Heart right ventricle (tissue), 16 donors: ENCODE results near the gene SKIC8. TPM values are rescaled to one million over a fixed set of nuclear protein-coding genes. Genes with fewer than 3 reads are reported as not detected.

ENCODE experiments used
- ATAC-seq, 8 donors: fragments of 200-7000 bp; cut with Tn5 transposase; one replicate each; pipeline ENCODE4 v1.9.1; 2020; ENCODE audit warnings: mild to moderate bottlenecking in 8 of 8, moderate library complexity in 8 of 8, moderate number of reproducible peaks in 1 of 8
- DNase-seq, 2 donors: peaks; one replicate each; pipeline ENCODE4 v3.0.0-alpha.2; 2020
- H3K27ac ChIP-seq, 10 donors: fragments of 200-600 bp; sonication (generic) in 2 of 10; one replicate each; pipeline versions ENCODE4 v1.5.0 to v1.8.0; 2020 to 2022; ENCODE audit warnings: mild to moderate bottlenecking in 3 of 10
- H3K27me3 ChIP-seq, 7 donors: fragments of 200-600 bp; one replicate each; pipeline ENCODE4 v1.8.0; 2021 to 2022; ENCODE audit warnings: mild to moderate bottlenecking in 2 of 7
- H3K36me3 ChIP-seq, 9 donors: fragments of 200-600 bp; sonication (generic) in 1 of 9; one replicate each; pipeline versions ENCODE4 v1.5.0 to v1.8.0; 2020 to 2022; ENCODE audit warnings: mild to moderate bottlenecking in 2 of 9
- H3K4me1 ChIP-seq, 9 donors: fragments of 200-600 bp; sonication (generic) in 1 of 9; one replicate each; pipeline versions ENCODE4 v1.5.0 to v1.8.0; 2020 to 2022; ENCODE audit warnings: mild to moderate bottlenecking in 4 of 9
- H3K4me3 ChIP-seq, 10 donors: fragments of 200-600 bp; sonication (generic) in 2 of 10; one replicate each; pipeline versions ENCODE4 v1.5.0 to v1.8.0; 2020 to 2022; ENCODE audit warnings: mild to moderate bottlenecking in 7 of 10, moderate library complexity in 2 of 10
- H3K9me3 ChIP-seq, 11 donors: fragments of 200-600 bp in 10 of 11; sonication (generic) in 2 of 11; one replicate each; pipeline versions ENCODE4 v1.5.0 to v1.8.0; 2013 to 2022; ENCODE audit warnings: mild to moderate bottlenecking in 2 of 11, control low read depth in 1 of 11, moderate library complexity in 1 of 11
- CTCF ChIP-seq, 9 donors: fragments of 200-600 bp; sonication (generic) in 2 of 9; IDR thresholded peaks; one replicate each; pipeline versions ENCODE4 v1.5.0 to v1.8.0; 2021 to 2022; ENCODE audit warnings: antibody characterized with exemption in 9 of 9, mild to moderate bottlenecking in 5 of 9, moderate library complexity in 1 of 9
- WGBS, 2 donors: extraction: QIAGEN DNeasy Blood & Tissue Kit; methylation state at CpG; one replicate each; pipeline ENCODE4 v1.1.7; 2013; ENCODE audit warnings: inconsistent platforms in 1 of 2; 5-methylcytosine and 5-hydroxymethylcytosine counted together
- intact Hi-C, 10 donors: fragments of 100-400 bp; cut with DNase I; formaldehyde crosslinking; loops; one replicate each; pipeline versions ENCODE4 v1.11.1 to v1.14.2; 2022
- polyA plus RNA-seq, 2 donors: library from polyadenylated mRNA; stranded (reverse); fragments of 200-250 nt; gene quantifications; one replicate each; pipeline ENCODE4 v1.2.3, GENCODE V29; 2013
- total RNA-seq, 10 donors: library from RNA; stranded (reverse); fragmentation: NEBNext Ultra II Directional in 3 of 10; extraction: Animal tissue kit (Norgen Biotek cat#: 25700) in 3 of 10; gene quantifications; one replicate each; pipeline versions ENCODE4 v1.2.1 to v1.2.4, GENCODE V29; 2021 to 2023
- donor health status: Arrhythmogenic right ventricular cardiomyopathy.
- donor health status: ischemic (EF 13 %, LVEDD 7.1; RV severe dilation, severe dysfunction).
- donor health status: healthy with polysubstance abuse.
- donor health status: DM: no; HTN: yes; CAD: no.
- donor health status: DM: no; HTN: no; CAD: no.
- donor health status: ischemic (EF 25% LVEDD 6.9; RV normal size, moderate dysfunction).
- donor health status: ischemic (EF 25% LVEDD 5.7; RV mildly dilated, moderate dysfunction).
- donor health status: healthy.
- donor health status: DM: yes; HTN: yes; CAD: no.
- donor health status: Ischemic cardiomyopathy.
- donor health status: ischemic (EF 35%, LVEDD 5.7; RV mildly dilated, moderate dysfunction).
- donor health status: nonischemic (EF 11% LVEDD 7.7; RV severe dilation, severe dysfunction).
- donor health status: DM: yes; HTN: yes; CAD: no.
- donor health status: PGD.
- donor health status: ischemic (EF 29% LVEDD 5.4; RV normal size, mild dysfunction).
- donor health status: nonischemic (EF 23%, LVEDD 6.1; RV moderate dilation, normal function).

The SKIC8 gene
- total and polyA plus RNA-seq, 12 donors, result 24.0 to 37.0 (median 27.2) TPM

GRCh38 chr15:78321786-78322185 lies 22.4 kb upstream of the SKIC8 start:
- Histone ChIP-seq H3K36me3 (no peaks in the 10 kb centered on the region), H3K4me3 (no peak overlapping the region), H3K4me1 (peaks cover 0 to 21% (median 0%) of the 10 kb centered on the region in 9 donors), H3K27me3 (no peaks in the 10 kb centered on the region), H3K27ac (peak overlapping the region in 4 of 10 donors; percentile 15 to 73 (median 58)), H3K9me3 (no peaks in the 10 kb centered on the region)
- intact Hi-C loops, result no loop called here
- 83 to 84% methylated on average over 4 of the region's 4 CpGs for WGBS, 2 donors
- DNase-seq (no peak), ATAC-seq (no peak)
- no peak for TF ChIP-seq CTCF (IDR thresholded peaks at IDR 0.05)

- Histone ChIP-seq H3K36me3 (no peaks in the 10 kb centered on the region), H3K27me3 (no peaks in the 10 kb centered on the region), H3K4me1 (peaks cover 0 to 23% (median 0%) of the 10 kb centered on the region in 9 donors), H3K4me3 (no peak overlapping the region), H3K9me3 (no peaks in the 10 kb centered on the region), H3K27ac (no peak overlapping the region)
- TF ChIP-seq CTCF (IDR thresholded peaks at IDR 0.05), result no peak
- 86 to 89% methylated on average over 17 of the region's 17 CpGs for WGBS, 2 donors
- intact Hi-C loops, result no loop called here
- ATAC-seq (no peak), DNase-seq (no peak)
Measured at GRCh38 chr15:78321041-78321570, 21.7 kb upstream of the SKIC8 start.

- TF ChIP-seq CTCF (IDR thresholded peaks at IDR 0.05), result no peak
- intact Hi-C loops, result no loop called here
- Histone ChIP-seq H3K36me3 (no peaks in the 10 kb centered on the region), H3K4me3 (no peak overlapping the region), H3K9me3 (no peaks in the 10 kb centered on the region), H3K27ac (no peak overlapping the region), H3K4me1 (peaks cover 0 to 16% (median 0%) of the 10 kb centered on the region in 9 donors), H3K27me3 (no peaks in the 10 kb centered on the region)
- 95 to 98% methylated on average over 5 of the region's 5 CpGs for WGBS, 2 donors
- no peak for DNase-seq
- ATAC-seq, result no peak
Measured at GRCh38 chr15:78320183-78320582, 20.8 kb upstream of the SKIC8 start.

- Histone ChIP-seq H3K27me3 (peaks cover 0 to 3% (median 0%) of the 10 kb centered on the region in 7 donors), H3K36me3 (no peaks in the 10 kb centered on the region), H3K9me3 (no peaks in the 10 kb centered on the region), H3K4me1 (peaks cover 0 to 16% (median 0%) of the 10 kb centered on the region in 9 donors), H3K4me3 (no peak overlapping the region), H3K27ac (no peak overlapping the region)
- ATAC-seq (no peak), DNase-seq (no peak)
- intact Hi-C loops, result no loop called here
- TF ChIP-seq CTCF (IDR thresholded peaks at IDR 0.05), result no peak
- 82 to 84% methylated on average over 10 of the region's 10 CpGs for WGBS, 2 donors
Measured at GRCh38 chr15:78319588-78319987, 20.2 kb upstream of the SKIC8 start.
